M059J (cell line): ENCODE data around the gene RPS14. TPM values are rescaled to one million over a fixed set of nuclear protein-coding genes. Genes with fewer than 3 reads are reported as not detected.
A peak's percentile ranks its signal among the peaks of the same experiment; 100 is the strongest.
"Not testable (repeated sequence)": the region's sequence is repeated elsewhere in the genome, so short reads cannot be mapped to it uniquely, and the experiment has no call there.

Experiments used
- DNase-seq: peaks from one replicate; pipeline ENCODE4 v3.0.0-alpha.2; 2012; ENCODE audit warnings: low read depth
- total RNA-seq: library from RNA; depleted of rRNA; stranded (reverse); fragments of >200 nt; shearing (Covaris generic); gene quantifications from 2 replicates; pipeline ENCODE4 v1.2.3, GENCODE V29; 2014

Gene RPS14
- total RNA-seq, 1 experiment from 2014 or later = 1,643 TPM

DNA sequence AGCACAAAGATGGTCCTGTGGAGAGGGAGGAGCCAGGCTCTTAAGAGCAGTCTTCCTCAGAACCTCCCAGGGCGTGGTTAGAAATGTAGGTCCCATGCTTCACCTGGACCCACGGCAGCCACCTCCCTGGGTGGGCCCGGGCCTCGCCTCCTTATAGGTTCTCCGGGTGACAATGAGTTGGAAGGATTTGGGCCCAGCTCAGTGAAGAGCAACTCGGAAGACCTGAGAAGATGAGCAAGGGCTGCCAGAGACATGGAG lies 32.1 kb upstream of the RPS14 start:
- DNase-seq = no peak

DNA sequence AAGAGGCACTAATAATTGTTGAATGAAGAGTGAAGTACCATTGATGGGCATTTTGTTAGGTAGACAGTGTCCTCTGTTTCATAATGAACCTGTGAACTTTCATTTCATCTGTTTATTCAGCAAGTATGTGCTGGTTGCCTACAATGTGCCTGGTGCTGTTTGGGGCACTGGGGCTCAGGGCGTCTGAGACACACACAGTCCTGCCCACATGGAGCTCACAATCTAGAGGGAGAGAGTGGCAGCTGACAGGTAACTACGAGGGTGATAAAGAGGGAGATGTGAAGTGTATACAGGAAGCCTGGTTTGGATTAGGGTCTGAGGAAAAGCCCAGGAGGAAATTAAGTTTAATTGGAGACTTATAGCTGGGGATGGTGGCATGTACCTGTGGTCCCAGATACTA lies 29.9 kb upstream of the RPS14 start:
- DNase-seq = no peak

DNA sequence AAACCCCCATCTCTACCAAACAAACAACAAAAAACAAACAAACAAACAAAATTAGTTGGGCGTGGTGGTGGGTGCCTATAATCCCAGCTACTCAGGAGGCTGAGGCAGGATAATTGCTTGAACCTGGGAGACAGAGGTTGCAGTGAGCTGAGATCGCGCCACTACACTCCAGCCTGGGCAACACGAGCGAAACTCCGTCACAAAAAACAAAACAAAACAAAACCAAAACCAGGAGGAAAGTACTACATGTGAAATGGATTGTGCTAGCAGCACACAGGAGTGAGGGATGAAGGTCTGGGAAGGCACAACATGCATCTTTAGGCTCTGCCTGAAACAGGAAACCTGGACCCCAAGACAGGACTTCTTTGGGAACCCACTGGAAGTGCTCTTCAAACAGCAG lies 27.0 kb upstream of the RPS14 start:
- not testable (repeated sequence) for DNase-seq

DNA sequence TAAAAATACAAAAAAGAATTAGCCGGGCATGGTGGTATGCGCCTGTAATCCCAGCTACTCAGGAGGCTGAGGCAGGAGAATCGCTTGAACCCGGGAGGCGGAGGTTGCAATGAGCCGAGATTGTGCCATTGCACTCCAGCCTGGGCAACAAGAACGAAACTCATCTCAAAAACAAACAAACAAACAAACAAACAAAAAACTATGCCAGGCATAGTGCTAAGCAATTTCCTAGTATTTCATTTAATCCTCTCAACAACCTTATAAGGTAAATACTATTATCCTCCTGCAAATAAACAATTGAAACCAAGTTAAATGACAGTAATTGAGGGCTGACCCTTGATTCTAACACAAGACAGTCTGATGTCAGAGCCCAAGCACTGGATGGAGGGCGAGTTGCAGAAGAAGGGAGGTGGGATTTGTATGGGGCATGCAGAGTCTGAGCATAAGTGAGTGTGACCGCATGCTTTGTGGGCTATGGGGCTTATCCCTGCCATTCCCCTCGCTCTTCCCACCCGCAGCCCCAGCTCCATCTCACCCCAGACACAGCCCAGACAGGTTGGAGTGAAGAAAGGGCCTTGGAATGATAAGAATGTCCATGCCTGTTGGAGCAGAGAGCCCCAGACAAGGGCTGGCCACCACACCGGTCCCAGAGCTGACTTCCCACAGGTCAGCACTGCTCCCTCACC lies 24.3 kb upstream of the RPS14 start:
- DNase-seq = peak; percentile 94

DNA sequence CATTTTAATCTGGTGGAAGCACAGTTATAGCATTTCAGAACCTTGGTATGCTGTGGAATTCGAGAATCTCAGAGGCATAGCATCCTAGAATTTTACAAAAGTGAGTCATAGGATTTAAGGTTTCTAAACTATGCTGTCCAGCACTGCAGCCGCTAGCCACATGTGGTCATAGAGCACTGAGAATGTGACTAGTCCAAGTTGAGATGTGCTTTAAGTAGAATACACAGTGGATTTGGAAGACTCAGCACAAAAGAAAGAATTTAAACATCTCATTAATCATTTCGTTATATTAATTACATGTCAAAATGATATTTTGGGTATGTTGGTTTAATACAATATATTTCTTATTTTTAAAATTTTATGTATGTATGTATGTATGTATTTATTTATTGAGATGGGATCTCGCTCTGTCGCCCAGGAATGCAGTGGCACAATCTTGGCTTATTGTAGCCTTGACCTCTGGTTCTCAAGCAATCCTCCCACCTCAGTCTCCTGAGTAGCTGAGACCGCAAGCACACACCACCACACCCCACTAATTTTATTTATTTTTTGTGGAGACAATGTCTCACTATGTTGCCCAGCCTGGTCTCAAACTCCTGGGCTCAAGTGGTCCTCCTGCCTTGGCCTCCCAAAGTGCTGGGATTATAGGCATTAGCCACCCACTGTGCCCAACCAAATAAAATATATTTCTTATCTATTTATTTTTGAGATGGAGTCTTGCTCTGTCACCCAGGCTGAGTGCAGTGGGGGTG lies 20.4 kb upstream of the RPS14 start:
- DNase-seq = peak; percentile 98

DNA sequence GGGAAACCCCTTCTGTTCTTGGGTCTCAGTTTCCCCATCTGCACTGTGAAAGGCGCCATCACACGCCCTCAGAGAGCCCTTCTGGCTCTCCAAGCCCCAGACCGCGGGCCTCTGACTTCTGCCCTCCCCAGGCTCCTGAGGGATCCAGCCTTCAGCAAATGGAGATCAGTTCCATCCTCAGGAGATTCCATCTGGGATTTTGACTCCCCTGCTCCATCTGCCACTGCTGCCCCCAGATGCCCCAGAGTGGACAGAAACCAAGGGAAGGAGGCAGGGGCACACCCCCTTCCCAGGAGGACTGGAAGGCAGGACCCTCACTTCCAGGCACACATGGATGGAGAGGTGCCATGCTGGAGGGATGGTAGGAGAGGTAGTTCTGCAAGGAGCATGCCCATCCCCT lies 18.7 kb upstream of the RPS14 start:
- no peak for DNase-seq

DNA sequence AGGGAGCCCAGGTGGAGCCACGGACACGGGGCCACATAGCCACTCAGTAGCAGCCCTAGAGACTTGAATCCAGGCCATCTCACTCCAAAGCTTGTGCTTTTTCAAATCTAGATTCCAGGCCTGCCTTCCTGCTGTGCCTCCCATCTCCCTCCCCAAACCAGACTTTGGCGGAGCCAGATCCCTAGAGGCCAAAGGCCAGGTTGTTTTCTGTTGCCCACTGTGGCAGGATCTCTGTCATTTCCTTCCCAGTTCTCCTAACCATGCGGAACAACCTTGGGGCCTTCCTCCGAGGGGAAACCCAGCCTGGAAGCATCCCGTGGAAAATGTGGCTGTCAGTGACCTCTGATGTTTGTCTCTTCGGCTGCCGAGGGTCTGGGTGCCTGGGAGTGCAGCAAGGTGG lies 16.4 kb upstream of the RPS14 start:
- DNase-seq = no peak

DNA sequence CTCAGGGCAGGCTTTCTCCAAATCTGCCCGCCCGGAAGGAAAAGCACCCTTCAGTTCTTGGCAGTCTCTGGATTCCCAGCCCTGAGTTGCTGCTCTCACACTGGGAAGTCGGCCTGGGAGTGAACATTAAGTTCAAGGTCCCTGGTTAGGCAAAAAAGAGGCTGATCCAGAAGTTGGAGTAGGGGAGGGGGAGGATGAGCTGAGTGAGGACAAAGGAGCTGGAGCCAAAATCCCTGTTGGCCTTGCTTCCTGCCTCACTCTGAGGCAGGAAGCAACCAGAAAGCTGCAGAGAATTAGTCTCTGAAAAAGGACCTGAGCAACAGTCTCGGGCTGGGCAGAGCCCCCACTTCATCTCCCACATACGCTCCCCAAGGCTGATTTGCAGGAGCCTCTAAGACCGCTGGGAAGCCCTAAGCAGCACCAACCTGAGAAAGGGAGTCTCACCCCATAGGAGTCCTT lies 15.0 kb upstream of the RPS14 start:
- no peak for DNase-seq

DNA sequence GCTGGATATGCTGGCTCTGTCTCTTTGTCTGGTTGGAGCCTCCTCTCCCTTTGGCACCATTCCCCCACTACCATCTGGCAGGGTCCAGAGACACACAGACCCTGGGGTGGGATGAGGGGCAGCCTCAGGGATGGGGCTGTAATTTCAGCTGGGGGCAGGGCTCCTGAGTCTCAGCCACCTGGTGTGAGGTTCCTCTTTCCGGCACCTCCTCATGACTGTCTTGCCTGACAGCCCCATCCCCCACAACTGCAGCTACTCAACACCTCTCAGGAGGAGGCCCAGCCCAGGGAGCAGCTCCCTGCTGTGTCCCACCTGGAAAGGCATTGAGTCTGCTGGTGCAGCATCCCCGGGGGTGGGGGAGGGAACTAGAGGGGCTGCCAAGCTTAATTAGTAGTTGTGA lies 11.7 kb upstream of the RPS14 start:
- DNase-seq = no peak

DNA sequence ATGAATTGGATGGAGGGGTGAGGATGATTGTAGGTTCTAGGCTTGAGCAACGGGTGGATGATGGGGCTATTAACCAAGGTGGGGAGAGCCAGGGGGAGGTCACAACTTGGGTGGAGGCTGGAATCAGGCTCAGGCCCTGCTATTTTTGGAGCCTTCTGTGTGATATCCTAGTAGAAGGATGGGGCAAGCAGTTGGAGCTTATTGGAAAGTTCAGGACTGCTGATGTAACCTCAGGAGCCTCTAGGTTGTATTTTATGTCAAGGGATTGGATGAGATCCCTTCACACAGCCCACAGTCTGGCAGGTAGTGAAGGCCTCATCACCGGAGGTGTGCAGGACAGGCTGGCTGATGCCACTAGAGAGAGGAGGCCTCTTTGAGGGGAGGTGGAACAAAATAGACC lies 11.2 kb upstream of the RPS14 start:
- no peak for DNase-seq

DNA sequence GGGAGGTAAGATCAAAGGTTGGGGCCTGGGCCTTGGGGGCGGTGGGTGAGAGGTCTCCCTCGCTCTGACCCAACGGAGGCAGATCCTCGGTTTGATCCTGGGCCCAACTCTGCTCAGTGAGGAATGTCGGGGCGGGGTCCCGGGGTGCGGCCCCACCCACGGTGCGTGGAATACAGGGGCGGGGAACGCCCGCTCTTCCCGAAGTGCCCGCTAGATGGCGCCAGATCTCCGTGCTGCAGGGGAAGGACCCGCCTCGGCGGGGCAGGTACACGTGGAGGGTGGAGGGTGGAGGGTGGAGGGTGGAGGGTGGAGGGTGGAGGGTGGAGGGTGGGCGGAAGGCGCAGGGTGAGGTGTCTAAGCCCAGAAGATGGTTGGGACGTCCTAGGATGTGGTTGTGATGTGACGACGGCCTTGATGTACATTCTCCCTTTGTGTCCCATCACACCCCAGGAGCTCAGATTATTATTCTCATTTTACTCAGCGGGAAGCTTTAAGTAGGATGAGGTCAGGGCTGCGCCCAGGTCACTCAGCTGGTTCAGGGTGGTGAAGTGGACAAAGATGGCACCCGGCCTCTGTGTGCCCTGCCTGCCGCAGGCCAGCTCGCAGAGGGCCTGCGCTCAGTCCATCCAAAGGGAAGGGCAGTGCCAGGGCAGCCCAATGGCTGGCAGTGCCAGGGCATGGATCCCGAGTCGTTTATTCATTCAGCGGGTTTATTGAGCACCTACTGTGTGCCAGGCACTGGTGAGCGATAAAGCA lies 9.4 kb upstream of the RPS14 start:
- DNase-seq = peak; percentile 50

DNA sequence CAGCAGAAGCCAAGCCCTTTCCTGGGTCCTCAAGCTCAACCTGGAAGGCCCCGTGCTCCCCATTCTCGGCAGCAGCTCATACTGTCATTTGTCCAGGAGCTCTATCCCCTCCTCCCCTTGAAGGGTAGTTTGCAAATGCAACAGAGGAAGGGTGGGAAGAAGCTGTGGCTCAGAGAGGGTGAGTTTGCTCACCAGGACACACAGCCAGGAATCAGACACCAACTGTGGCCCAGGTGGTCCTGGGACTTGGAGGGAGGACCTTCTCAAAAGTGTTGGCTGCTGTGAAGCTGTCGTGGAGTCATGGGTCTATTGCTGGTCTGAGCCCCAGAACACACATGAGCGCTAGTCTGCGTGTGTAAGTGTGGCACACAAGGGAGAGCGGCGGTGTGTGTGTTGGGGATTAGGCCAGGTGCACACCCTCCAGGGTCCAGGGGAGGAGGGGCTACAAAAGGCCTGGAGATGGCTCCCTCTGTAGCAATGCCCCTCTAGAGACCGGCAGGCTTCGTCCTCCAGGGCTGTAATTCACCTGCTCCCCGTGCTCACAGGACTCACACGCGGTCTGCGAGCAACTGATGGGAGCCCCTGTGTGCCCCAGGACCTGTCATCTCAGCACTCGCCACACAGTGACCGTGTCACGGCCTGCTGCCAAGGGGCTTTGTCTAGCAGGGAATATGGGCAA lies 8.2 kb upstream of the RPS14 start:
- DNase-seq = no peak

DNA sequence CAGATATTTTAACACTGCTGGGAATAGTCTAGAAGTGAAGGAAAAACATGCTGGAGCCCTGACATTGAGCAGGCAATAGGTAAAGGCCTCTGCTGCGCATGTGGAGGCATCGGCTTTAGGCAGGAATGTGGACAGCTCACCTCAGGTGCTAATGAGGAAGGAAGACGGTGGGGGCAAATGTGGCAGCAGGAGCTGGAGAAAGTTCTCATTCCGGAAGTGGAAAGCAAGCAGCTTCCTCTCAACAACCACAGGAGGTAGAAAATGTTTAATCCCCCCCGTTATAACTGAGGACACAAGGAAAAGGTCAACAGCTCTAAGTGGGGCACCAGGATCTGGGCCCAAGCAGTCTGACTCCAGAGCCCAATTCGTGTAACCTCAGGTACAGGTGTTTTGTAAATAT lies 7.6 kb upstream of the RPS14 start:
- no peak for DNase-seq

DNA sequence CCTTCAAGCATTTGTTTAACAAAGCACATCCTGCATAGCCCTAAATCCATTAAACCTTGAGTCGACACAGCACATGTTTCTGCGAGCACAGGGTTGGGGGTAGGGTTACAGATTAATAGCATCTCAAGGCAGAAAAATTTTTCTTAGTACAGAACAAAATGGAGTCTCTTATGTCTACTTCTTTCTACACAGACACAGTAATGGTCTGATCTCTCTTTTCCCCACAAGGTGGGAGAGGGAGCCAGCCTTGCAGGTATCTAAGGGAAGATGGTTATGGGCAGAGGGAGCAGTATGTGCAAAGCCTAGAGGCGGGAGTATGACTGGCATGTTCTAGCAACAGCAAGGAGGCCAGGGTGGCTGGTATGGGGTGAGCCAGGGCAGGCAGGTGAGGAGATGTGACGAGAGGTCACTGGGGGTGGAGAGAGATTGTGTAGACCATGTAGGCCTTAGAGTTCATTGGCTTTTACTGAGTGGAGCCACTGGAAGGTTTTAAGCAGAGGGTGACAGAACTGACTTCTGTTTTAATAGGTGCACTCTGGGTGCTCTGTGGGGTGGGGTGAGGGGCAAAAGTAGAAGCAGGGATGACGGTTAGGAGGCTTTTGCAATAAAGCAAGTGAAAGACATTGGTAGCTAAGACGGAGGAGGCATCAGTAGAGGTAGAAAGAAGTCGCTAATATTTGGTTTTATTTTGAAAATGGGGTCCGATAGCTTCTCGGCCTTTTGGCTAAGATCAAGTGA lies 5.1 kb upstream of the RPS14 start:
- no peak for DNase-seq

DNA sequence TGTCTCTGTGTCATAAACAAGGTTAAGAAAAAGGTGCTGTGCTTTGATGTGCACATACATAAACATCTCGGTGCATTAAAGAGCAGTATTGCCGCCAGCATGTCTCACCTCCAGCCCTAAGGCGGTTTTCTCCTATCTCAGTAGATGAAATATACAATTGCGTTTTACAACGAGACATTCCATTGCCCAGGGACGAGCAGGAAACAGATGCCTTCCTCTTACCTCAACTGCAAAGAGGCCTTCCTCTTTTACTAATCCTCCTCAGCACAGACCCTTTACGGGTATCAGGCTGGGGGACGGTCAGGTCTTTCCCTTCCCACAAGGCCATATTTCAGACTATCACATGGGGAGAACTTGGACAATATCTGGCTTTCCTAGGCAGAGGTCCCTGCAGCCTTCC lies 4.5 kb upstream of the RPS14 start:
- DNase-seq = not testable (repeated sequence)

DNA sequence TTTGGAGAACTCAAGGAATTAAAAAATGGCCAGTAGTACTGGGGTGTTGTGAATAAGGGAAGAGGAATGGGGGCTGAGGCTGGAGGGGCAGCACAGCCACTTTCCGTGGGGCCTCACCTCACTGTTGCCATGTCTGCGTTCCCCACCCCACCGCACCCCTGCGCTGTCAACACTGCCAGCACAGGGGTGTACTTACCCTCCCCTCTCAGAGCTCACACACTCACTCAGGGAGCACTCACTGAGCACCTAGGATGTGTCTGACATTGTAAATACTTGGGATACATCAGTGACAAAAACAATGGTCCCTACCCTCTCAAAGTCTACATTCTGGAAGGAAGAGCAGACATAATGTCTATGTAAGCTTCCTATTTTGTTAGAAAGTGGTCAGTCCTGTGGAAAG lies 3.4 kb upstream of the RPS14 start:
- no peak for DNase-seq

DNA sequence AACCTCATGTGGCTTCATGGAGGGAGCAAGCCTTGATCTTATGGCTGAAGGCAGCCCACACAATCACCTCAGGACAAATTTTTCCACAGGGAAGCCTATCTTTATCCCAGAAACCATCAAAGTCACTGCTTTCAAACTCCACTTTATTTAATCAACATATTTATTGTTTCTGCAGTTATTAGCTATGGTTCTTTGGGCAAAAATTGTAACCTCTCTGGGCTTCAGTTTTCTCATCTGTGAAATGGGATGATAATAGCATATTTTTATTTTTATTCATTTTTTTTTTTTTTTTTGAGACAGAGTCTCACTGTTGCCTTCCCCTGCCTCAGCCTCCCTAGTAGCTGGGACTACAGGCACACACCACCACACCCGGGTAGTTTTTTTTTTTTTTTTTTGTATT lies 2.1 kb upstream of the RPS14 start:
- DNase-seq = no peak

DNA sequence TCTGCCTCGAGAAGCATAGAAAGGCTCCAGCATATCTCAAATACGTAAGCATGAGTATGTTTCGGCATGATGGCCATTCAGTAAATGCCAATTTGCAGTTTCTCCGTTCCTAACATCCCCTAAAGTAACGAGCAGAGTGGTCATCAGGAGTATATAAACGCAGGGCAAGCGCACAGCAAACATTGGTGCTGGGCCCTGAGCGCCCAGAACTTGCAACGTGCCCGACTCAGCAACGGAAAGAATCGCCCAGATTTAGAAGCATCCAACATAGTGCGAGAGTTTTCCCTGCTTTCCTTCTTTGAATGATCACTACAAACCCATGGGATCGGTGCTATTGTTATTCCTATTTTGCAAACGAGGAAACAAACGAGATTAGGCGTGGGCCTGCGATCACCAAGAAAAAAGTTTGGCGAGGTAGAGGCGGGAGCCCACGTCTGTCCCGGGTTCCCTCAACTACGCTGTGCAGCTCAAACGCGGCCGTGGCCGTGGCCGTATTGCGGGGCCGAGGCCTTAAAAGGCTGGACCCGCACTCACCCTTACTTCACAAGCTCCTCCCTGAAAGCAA lies 505 bp downstream of the RPS14 start:
- DNase-seq = peak; percentile 17

DNA sequence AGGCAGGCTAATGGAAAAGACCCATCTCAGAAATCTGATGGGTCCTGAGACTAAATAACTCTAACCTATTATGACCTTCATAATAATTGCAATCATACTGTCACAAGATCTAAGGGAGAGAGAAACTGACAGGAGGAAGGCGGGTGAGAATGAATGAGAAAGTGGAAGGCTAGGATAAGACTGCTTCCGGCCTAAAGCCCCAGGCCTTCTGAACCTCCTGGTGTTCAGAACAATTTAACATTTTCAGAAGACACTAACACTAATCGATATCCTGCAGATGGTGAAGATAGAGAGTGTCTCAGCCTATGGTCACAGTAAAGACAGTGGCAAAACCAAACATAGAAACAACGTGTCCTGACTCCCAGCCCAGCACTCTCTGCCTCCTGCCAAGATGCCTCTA lies 1.2 kb downstream of the RPS14 start:
- no peak for DNase-seq

DNA sequence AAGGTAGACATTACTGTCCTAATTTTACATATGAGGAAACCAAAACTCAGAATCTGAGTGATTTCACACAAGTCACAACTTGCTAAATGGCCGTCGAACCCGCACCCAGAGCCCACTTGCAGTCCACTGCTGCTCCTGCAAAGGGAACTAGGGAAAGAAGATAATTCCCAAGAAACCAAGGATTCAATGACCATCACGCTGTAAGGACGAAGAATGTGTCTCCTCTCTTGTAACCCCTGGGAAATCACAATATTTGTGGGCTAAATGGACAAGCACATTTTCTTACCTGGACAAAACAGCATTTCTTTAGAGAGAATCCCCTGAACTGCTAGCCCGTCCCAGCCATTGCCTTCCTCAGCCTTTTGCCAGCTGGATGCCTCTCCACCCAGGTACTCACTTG lies 2.4 kb downstream of the RPS14 start:
- DNase-seq = no peak

DNA sequence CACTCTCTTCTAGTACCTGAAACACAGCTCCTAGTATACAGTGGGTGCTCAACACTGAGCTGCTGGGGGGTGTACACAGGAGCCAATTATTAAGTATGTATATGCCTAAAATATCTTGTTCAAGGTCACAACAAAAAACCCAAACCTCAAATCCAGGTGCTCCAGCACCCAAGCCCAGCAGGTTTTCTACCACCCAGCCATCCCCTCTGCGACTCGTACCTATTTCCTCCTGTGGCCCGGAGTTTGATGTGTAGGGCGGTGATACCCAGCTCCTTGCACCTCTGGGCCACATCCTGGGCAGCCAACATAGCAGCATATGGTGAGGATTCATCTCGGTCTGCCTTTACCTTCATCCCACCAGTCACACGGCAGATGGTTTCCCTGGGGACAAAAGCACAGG lies 3.0 kb downstream of the RPS14 start:
- DNase-seq = no peak

DNA sequence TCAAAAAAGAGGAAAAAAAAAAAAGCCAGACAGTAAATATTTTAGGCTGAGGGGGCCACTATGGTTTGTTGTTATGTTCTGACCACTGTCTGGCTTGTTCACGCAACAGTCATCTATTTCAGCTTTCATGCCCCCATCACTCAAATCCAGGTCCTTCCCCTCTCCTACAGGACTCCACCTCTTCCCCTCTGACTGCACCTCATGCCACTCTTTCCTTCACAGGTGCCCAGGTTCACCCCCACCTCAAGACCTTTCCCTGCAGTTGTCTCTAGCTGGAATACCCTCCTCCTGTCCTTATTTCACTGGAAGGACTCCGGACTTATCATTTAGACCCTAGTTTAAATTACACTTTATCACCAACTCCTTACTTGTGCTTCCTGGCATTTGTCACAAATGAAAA lies 3.5 kb downstream of the RPS14 start:
- no peak for DNase-seq
